GM12891 (cell line): ENCODE results near the gene AQP9.

Source experiments
- POLR2A ChIP-seq: IDR thresholded peaks from 2 replicates; pipeline ENCODE4 v1.6.1; 2011; ENCODE audit warnings: low read depth, low read length, control low read depth
- POLR2AphosphoS5 ChIP-seq: IDR thresholded peaks from 2 replicates; pipeline ENCODE4 v1.6.1; 2011; ENCODE audit warnings: low read depth, low read length, control low read depth

DNA sequence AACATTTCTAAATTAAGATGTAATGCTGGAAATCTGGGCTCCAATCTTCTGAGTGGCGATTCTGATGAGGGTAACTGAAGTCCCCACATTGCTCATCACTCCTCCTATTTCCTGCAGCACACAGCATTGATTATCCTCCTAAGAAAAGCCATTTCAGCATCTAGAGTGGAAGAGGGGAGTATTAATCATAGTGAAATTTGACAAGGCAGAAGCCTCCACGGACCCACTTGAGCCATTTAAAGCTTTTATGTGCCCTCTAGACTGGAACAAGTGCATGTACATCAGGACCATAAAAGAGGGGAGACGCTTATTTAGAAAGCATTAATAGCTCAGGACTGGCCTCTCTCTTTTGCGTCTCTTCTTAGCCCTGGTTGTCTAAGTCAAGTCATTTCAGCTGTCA is 25.8 kb downstream of the AQP9 start:
- TF ChIP-seq POLR2A (no peak), POLR2AphosphoS5 (no peak)
